Measurements from ENCODE around the gene PRDM15.

GRCh38 chr21:41763996-41764395 is 115.1 kb downstream of the PRDM15 start:
- TF ChIP-seq, protein P1, sequence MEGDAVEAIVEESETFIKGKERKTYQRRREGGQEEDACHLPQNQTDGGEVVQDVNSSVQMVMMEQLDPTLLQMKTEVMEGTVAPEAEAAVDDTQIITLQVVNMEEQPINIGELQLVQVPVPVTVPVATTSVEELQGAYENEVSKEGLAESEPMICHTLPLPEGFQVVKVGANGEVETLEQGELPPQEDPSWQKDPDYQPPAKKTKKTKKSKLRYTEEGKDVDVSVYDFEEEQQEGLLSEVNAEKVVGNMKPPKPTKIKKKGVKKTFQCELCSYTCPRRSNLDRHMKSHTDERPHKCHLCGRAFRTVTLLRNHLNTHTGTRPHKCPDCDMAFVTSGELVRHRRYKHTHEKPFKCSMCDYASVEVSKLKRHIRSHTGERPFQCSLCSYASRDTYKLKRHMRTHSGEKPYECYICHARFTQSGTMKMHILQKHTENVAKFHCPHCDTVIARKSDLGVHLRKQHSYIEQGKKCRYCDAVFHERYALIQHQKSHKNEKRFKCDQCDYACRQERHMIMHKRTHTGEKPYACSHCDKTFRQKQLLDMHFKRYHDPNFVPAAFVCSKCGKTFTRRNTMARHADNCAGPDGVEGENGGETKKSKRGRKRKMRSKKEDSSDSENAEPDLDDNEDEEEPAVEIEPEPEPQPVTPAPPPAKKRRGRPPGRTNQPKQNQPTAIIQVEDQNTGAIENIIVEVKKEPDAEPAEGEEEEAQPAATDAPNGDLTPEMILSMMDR (IDR thresholded peaks at IDR 0.05; ENCODE audit: extremely low read depth in 1 of 2, insufficient read depth in 1 of 2, low read depth in 1 of 2, low read length in 2 of 2), result no peak
- no peak for TF ChIP-seq POLR2A (IDR thresholded peaks at IDR 0.05; ENCODE audit: low read depth, low read length)
